ENCODE data around the gene TDRD3.
A peak's percentile ranks its signal among the peaks of the same experiment; 100 is the strongest.

Gene TDRD3

GRCh38 chr13:60441761-60442160 is 44.7 kb downstream of the TDRD3 start:
- H4K8ac ChIP-seq (ENCODE audit: low read length): no peak overlapping the region
- no peak overlapping the region for H3K4me2 ChIP-seq (ENCODE audit: low read length, poor library complexity, severe bottlenecking)
- H3K4me3 ChIP-seq (ENCODE audit: insufficient read depth in 1 of 2, low read depth in 1 of 2, low read length in 2 of 2): no peak overlapping the region
- no peak overlapping the region for H3K4ac ChIP-seq (ENCODE audit: low read depth in 1 of 2, low read length in 2 of 2)
- H3K9ac ChIP-seq (ENCODE audit: low read length): no peak overlapping the region
- H2BK120ac ChIP-seq (ENCODE audit: low read depth, low read length): no peak overlapping the region
- H3K18ac ChIP-seq (ENCODE audit: low read depth in 1 of 2, low read length in 2 of 2): no peak overlapping the region
- H3K27me3 ChIP-seq (ENCODE audit: control insufficient read depth in 1 of 2, insufficient read depth in 1 of 2, low read length in 2 of 2): no peaks in the 10 kb centered on the region
- peaks cover 3% of the 10 kb centered on the region for H3K79me1 ChIP-seq (replicated peaks; ENCODE audit: low read length, poor library complexity, severe bottlenecking)
- H2AK5ac ChIP-seq (ENCODE audit: low read length, severe bottlenecking): no peak overlapping the region
- no peak overlapping the region for H2BK5ac ChIP-seq (ENCODE audit: low read depth, low read length, poor library complexity, severe bottlenecking)
- H3K4me1 ChIP-seq (ENCODE audit: control insufficient read depth, insufficient read depth, low read depth, low read length): no peaks in the 10 kb centered on the region
- H3K36me3 ChIP-seq (ENCODE audit: control insufficient read depth in 1 of 2, insufficient read depth in 2 of 2, low read depth in 1 of 2, low read length in 2 of 2): no peaks in the 10 kb centered on the region
- no peaks in the 10 kb centered on the region for H3K9me3 ChIP-seq (ENCODE audit: control insufficient read depth, low read length)
- no peak overlapping the region for H3K14ac ChIP-seq (ENCODE audit: low read length in 2 of 2)
- H4K91ac ChIP-seq (ENCODE audit: low read length): no peak overlapping the region
- H2AFZ ChIP-seq (ENCODE audit: low read depth, low read length): no peak overlapping the region
- WGBS: 100% methylated on average over 1 of the region's 1 CpG
- no peak for DNase-seq
- H3K23ac ChIP-seq (ENCODE audit: low read length in 2 of 2): no peak overlapping the region
- H3K27ac ChIP-seq (ENCODE audit: low read length, poor library complexity, severe bottlenecking): no peak overlapping the region
- H2BK12ac ChIP-seq (ENCODE audit: low read length in 2 of 2): no peak overlapping the region
- no peak overlapping the region for H2BK15ac ChIP-seq (ENCODE audit: low read depth, poor library complexity, severe bottlenecking)

DNA sequence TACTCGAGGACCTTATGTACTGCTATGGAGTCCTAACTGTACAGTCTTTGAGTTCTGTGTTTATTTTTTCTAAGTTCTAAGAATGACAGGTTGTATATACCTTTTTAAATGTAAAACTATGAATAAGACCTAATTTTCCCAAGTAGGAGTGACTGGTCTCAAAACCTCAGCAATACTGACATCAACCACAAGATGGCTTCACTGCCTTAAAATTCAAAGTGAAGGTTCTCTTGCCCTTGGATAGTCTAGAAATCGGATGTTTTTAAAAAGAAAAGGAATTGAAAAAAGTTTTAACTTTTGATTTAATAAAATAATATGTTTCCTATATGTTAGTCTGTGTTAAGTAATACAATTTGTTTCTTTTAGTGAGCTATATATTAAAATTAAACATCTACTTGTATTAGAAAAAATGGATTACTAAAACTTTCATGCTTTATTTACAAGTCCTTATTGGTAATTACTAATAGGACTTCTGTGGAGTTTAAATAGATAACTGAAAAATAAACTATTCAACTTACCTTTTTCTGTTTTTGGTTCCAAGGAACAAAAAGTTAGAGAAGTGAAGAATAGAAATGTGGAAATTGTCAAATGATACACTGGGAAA is 52.0 kb downstream of the TDRD3 start:
- Histone ChIP-seq H3K4me1 (ENCODE audit: control insufficient read depth, insufficient read depth, low read depth, low read length) (no peaks in the 10 kb centered on the region), H3K36me3 (ENCODE audit: control insufficient read depth in 1 of 2, insufficient read depth in 2 of 2, low read depth in 1 of 2, low read length in 2 of 2) (no peaks in the 10 kb centered on the region), H4K8ac (ENCODE audit: low read length) (no peak overlapping the region), H2AFZ (ENCODE audit: low read depth, low read length) (no peak overlapping the region), H2AK5ac (ENCODE audit: low read length, severe bottlenecking) (no peak overlapping the region), H2BK120ac (ENCODE audit: low read depth, low read length) (no peak overlapping the region), H3K4me3 (ENCODE audit: insufficient read depth in 1 of 2, low read depth in 1 of 2, low read length in 2 of 2) (no peak overlapping the region), H2BK15ac (ENCODE audit: low read depth, poor library complexity, severe bottlenecking) (no peak overlapping the region), H3K4me2 (ENCODE audit: low read length, poor library complexity, severe bottlenecking) (no peak overlapping the region), H3K18ac (ENCODE audit: low read depth in 1 of 2, low read length in 2 of 2) (no peak overlapping the region), H3K9me3 (ENCODE audit: control insufficient read depth, low read length) (no peaks in the 10 kb centered on the region), H3K4ac (ENCODE audit: low read depth in 1 of 2, low read length in 2 of 2) (no peak overlapping the region), H3K23ac (ENCODE audit: low read length in 2 of 2) (no peak overlapping the region), H2BK12ac (ENCODE audit: low read length in 2 of 2) (no peak overlapping the region), H3K14ac (ENCODE audit: low read length in 2 of 2) (no peak overlapping the region), H4K91ac (ENCODE audit: low read length) (no peak overlapping the region), H3K27me3 (ENCODE audit: control insufficient read depth in 1 of 2, insufficient read depth in 1 of 2, low read length in 2 of 2) (no peaks in the 10 kb centered on the region), H3K27ac (ENCODE audit: low read length, poor library complexity, severe bottlenecking) (no peak overlapping the region), H3K79me1 (replicated peaks; ENCODE audit: low read length, poor library complexity, severe bottlenecking) (no peaks in the 10 kb centered on the region), H2BK5ac (ENCODE audit: low read depth, low read length, poor library complexity, severe bottlenecking) (no peak overlapping the region), H3K9ac (ENCODE audit: low read length) (peak overlapping the region; percentile 11)
- no CpG with 5 or more reads among the region's 2 CpGs for WGBS
- DNase-seq: peak; percentile 50

GRCh38 chr13:60453490-60453889 is 56.5 kb downstream of the TDRD3 start:
- Histone ChIP-seq H2AFZ (ENCODE audit: low read depth, low read length) (no peak overlapping the region), H4K8ac (ENCODE audit: low read length) (no peak overlapping the region), H4K91ac (ENCODE audit: low read length) (no peak overlapping the region), H3K18ac (ENCODE audit: low read depth in 1 of 2, low read length in 2 of 2) (no peak overlapping the region), H2BK120ac (ENCODE audit: low read depth, low read length) (no peak overlapping the region), H3K4me1 (ENCODE audit: control insufficient read depth, insufficient read depth, low read depth, low read length) (no peaks in the 10 kb centered on the region), H3K4ac (ENCODE audit: low read depth in 1 of 2, low read length in 2 of 2) (no peak overlapping the region), H2BK12ac (ENCODE audit: low read length in 2 of 2) (no peak overlapping the region), H3K4me3 (ENCODE audit: insufficient read depth in 1 of 2, low read depth in 1 of 2, low read length in 2 of 2) (no peak overlapping the region), H3K23ac (ENCODE audit: low read length in 2 of 2) (no peak overlapping the region), H3K4me2 (ENCODE audit: low read length, poor library complexity, severe bottlenecking) (no peak overlapping the region), H3K9me3 (ENCODE audit: control insufficient read depth, low read length) (no peaks in the 10 kb centered on the region), H3K27me3 (ENCODE audit: control insufficient read depth in 1 of 2, insufficient read depth in 1 of 2, low read length in 2 of 2) (no peaks in the 10 kb centered on the region), H3K27ac (ENCODE audit: low read length, poor library complexity, severe bottlenecking) (no peak overlapping the region), H3K14ac (ENCODE audit: low read length in 2 of 2) (no peak overlapping the region), H3K79me1 (replicated peaks; ENCODE audit: low read length, poor library complexity, severe bottlenecking) (peaks cover 2% of the 10 kb centered on the region), H2AK5ac (ENCODE audit: low read length, severe bottlenecking) (no peak overlapping the region), H2BK5ac (ENCODE audit: low read depth, low read length, poor library complexity, severe bottlenecking) (no peak overlapping the region), H3K9ac (ENCODE audit: low read length) (no peak overlapping the region), H3K36me3 (ENCODE audit: control insufficient read depth in 1 of 2, insufficient read depth in 2 of 2, low read depth in 1 of 2, low read length in 2 of 2) (no peaks in the 10 kb centered on the region), H2BK15ac (ENCODE audit: low read depth, poor library complexity, severe bottlenecking) (no peak overlapping the region)
- no peak for DNase-seq
- whole genome bisulfite sequencing: 60% methylated on average over 1 of the region's 3 CpGs

- no peak overlapping the region for H3K4me3 ChIP-seq (ENCODE audit: insufficient read depth in 1 of 2, low read depth in 1 of 2, low read length in 2 of 2)
- H2AFZ ChIP-seq (ENCODE audit: low read depth, low read length): no peak overlapping the region
- DNase-seq: no peak
- no peaks in the 10 kb centered on the region for H3K27me3 ChIP-seq (ENCODE audit: control insufficient read depth in 1 of 2, insufficient read depth in 1 of 2, low read length in 2 of 2)
- H3K14ac ChIP-seq (ENCODE audit: low read length in 2 of 2): no peak overlapping the region
- no peaks in the 10 kb centered on the region for H3K36me3 ChIP-seq (ENCODE audit: control insufficient read depth in 1 of 2, insufficient read depth in 2 of 2, low read depth in 1 of 2, low read length in 2 of 2)
- H3K9me3 ChIP-seq (ENCODE audit: control insufficient read depth, low read length): no peaks in the 10 kb centered on the region
- H2AK5ac ChIP-seq (ENCODE audit: low read length, severe bottlenecking): no peak overlapping the region
- H3K27ac ChIP-seq (ENCODE audit: low read length, poor library complexity, severe bottlenecking): no peak overlapping the region
- no peak overlapping the region for H3K23ac ChIP-seq (ENCODE audit: low read length in 2 of 2)
- no peak overlapping the region for H3K9ac ChIP-seq (ENCODE audit: low read length)
- H3K4me1 ChIP-seq (ENCODE audit: control insufficient read depth, insufficient read depth, low read depth, low read length): no peaks in the 10 kb centered on the region
- H3K4ac ChIP-seq (ENCODE audit: low read depth in 1 of 2, low read length in 2 of 2): no peak overlapping the region
- H3K79me1 ChIP-seq (replicated peaks; ENCODE audit: low read length, poor library complexity, severe bottlenecking): peaks cover 2% of the 10 kb centered on the region
- H3K4me2 ChIP-seq (ENCODE audit: low read length, poor library complexity, severe bottlenecking): no peak overlapping the region
- no peak overlapping the region for H2BK15ac ChIP-seq (ENCODE audit: low read depth, poor library complexity, severe bottlenecking)
- H2BK120ac ChIP-seq (ENCODE audit: low read depth, low read length): no peak overlapping the region
- no peak overlapping the region for H2BK12ac ChIP-seq (ENCODE audit: low read length in 2 of 2)
- no peak overlapping the region for H4K91ac ChIP-seq (ENCODE audit: low read length)
- H4K8ac ChIP-seq (ENCODE audit: low read length): no peak overlapping the region
- no CpG with 5 or more reads among the region's 1 CpG for WGBS
- H3K18ac ChIP-seq (ENCODE audit: low read depth in 1 of 2, low read length in 2 of 2): no peak overlapping the region
- no peak overlapping the region for H2BK5ac ChIP-seq (ENCODE audit: low read depth, low read length, poor library complexity, severe bottlenecking)
Measured at GRCh38 chr13:60454425-60454824, 57.4 kb downstream of the TDRD3 start.

Measured in mesenchymal stem cell (in vitro differentiated cells and primary cell).